ENCODE data around the gene CDK8.

CDK8 gene

DNA sequence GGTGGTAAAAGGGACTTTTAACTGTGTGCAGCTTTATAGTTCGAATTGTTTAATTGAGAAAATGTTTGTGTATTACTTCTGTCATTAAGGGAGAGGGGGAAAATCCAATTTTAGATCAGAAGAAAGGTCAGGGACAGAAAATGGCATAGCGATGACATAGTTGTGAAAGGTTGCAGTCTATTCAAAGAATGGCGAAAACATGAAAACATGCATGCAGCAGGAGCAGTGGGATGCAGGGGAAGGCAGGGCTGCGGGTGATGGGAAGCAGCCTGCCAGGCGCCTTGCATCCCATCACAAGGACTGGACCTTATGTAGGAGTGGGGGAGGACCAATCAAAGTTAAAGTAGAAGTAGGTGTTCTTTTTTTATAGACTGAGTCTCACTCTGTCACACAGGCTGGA, 125.9 kb downstream of the CDK8 start:
- no peak for DNase-seq (ENCODE audit: low read depth in 3 of 3, low spot score in 1 of 3)

DNA sequence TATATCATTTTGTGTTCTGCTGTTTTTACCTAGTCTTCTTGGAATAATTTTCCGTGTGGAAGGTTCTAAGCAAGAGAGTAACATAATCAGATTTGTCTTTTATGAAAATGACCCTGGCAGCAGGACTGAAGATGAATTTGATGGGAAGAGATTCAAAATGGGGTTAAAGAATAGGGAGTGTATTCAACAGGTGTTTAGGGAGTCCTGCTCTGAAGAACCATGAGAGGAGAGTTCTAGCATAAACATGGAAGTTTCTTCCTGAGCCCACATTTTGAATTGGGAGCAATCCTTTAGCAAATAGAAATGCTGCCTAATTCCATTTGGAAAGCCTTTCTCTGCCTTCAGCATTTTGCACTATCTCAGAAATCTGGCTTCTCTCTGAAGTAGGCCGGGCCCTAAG, 127.0 kb downstream of the CDK8 start:
- no peak for DNase-seq (ENCODE audit: low read depth in 3 of 3, low spot score in 1 of 3)

DNA sequence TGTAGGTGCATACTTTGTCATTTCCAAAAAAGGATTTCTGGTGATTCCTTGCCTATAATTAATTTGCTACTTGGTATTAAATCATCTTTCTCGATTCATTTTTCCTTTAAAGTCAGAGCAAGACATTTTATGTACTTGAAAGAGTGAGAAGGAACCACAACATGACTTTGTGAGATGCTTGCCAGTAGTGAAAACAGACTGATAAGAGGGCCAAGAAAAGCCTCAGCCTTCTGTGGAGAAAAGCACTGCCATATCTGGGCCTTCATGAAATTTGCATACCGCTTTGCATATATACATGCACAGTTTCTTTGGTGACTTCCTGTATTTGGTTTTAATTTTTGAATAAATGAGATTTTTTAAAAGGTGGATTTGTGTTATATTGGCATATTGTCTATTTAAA, 128.4 kb downstream of the CDK8 start:
- no peak for DNase-seq (ENCODE audit: low read depth in 3 of 3, low spot score in 1 of 3)

DNA sequence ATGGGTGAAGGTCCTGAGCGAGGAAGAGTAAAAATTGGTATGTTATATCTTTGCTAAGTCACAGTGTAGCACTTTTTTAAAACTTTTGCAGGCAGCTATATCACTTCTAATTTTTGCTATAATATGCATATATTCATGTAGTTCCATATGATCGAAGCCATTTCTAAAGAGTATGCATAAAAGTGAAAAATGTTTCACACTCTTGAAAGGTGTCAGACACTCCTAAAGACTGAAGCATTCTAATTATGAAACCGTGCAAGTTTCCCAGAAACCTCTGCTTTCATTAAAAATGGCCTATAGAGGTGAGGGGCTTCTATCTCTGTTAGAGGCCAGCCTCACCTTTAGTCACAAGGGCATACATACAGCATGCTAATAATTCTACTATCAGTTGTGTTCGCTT, 128.9 kb downstream of the CDK8 start:
- no peak for DNase-seq (ENCODE audit: low read depth in 3 of 3, low spot score in 1 of 3)

DNA sequence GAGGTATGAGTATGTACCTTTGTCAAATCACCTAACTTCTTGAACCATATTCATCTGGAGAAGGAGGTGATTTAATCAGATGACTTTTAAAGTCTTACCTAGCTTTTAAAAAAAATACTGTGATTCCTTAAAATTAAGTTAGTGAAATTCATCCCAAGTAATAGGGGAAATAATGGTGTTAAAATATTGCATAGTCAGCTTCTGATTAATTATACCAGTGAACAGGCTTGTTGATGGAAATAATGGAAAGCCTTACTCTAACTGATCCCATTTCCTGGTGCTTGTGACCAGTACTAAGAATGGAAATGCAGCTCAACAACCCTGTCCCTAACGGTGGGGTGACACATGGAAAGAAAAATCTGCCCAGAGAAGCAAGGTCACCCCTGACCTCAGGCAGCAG, 130.7 kb downstream of the CDK8 start:
- no peak for DNase-seq (ENCODE audit: low read depth in 3 of 3, low spot score in 1 of 3)

DNA sequence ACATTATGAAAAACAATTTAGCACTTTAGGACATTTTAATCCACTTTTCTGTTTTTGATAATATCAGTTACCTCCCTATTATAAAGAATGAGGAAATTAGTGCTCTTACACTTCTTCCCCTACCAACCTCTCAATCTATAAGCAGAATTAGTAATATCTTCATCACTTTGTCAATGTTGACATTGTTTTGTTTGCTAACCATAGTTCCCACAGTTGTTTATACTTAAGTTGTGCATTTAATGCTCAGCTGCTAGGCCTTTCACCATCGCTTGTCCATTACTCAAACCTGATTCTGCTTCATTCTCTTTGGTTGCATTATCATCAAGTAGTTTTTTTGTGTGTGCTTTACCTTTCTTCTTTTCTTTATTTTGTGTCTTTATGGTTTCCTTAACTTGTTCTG, 132.1 kb downstream of the CDK8 start:
- no peak for DNase-seq (ENCODE audit: low read depth in 3 of 3, low spot score in 1 of 3)

DNA sequence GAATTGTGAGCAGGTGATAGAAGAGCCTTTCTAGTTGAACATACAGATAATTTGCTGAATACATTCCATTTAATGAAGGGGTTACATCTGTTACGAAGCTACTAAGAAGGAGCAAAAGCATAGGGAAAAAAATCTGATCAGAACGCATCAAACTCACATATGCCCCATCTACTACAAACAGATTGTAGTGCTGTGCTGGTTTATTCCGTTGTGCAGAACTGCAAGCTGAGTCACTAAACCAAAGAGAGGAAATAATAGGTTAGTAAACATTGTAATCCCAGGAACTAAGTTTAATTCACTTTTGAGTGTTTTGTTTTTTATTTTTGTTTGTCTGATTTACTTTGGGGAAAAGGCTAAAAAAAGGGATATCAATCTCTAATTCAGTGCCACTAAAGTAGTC, 136.3 kb downstream of the CDK8 start:
- DNase-seq (ENCODE audit: low read depth in 3 of 3, low spot score in 1 of 3) = no peak

DNA sequence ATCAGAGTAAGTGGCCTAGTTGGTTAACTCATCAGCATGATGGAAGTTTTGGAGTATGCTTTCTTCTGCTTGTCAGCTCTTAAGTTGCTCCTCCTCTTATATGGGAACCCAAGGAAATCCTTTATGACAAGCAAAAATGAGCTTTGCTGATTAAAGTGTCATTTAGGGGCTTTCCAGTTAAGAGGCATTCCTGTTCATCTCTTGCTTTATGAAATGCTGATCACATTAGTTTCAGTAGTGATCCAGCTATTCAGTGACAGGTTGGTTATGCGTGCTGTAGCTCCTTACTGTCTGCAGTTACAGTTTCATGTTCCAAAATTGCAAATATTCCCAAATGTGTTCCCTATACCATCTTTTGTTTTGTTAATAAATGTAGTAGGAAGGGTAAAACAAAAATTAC, 146.6 kb downstream of the CDK8 start:
- no peak for DNase-seq (ENCODE audit: low read depth in 3 of 3, low spot score in 1 of 3)

DNA sequence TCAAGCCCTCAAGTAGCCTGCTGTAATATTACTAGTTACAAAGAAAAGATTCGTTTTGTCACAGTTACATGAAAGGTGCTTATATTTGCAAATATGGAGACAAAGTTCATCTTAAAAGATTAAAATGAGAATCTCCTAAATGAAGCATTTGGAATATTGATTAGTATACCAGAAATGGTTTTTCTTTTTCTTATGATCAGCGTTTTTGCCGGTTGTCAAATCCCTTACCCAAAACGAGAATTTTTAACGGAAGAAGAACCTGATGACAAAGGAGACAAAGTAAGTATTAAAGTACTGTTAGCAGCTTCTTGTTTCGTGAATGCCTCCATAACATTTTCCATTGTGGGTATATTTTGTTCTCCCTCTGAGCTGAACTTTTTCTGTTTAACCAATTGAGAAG, 147.1 kb downstream of the CDK8 start:
- DNase-seq (ENCODE audit: low read depth in 3 of 3, low spot score in 1 of 3) = no peak

DNA sequence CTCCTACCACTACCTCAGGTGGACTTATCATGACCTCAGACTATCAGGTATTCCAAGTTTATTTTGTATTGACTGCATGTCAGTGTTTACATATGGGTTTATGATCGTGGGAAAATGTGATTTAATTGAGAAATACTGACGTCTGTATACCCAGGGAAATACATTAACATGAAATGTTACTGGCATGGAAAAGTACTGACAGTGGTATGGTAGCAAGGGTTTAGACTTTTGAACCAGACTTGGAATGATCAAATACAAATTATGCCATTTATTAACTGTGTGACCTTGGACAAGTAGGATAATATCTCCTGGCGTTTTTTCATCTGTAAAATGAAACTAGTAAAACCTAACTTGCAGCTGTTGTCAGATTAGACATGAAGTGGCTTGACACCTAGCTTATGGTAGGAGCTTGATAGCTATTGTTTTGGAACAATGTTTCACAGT, 147.7 kb downstream of the CDK8 start:
- DNase-seq (ENCODE audit: low read depth in 3 of 3, low spot score in 1 of 3) = no peak

DNA sequence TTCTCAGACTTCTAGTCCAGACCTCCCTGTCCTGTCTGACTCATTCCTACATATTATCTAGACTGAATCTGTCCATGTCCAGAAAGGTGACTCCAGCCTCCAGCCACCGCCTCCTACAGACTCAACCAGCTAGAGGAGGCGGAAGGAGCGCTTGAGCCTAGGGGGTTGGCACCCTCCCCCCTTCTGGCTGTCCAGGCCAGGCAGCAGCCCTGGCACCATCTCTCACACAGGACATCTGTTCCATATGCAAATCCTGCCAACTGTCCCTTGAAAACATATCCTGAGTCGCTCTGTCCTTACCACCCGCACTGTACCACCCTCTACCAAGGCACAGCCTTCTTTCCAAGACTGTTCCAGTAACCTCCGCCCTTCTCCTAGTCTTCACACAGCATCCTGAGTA, 152.9 kb downstream of the CDK8 start:
- no peak for DNase-seq (ENCODE audit: low read depth in 3 of 3, low spot score in 1 of 3)

DNA sequence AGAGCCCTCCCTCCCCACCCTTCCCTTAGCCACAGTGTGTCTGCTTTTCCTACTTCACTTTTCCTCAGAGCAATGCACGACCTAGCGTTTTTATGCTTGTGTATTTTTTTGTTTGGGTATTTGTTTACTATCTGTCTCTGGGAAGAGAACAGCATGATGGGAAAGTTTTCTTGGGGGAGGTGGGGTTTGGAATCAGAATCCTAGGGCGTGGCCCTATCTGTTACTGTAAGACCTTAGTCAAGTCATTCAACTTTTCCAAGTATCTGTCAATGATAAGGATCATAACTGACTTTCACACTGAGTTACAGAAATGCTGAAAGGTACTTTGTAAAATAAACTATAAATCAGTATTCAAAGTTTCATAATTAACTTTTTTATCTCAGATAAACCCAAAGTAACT, 157.3 kb downstream of the CDK8 start:
- DNase-seq (ENCODE audit: low read depth in 3 of 3, low spot score in 1 of 3) = no peak

DNA sequence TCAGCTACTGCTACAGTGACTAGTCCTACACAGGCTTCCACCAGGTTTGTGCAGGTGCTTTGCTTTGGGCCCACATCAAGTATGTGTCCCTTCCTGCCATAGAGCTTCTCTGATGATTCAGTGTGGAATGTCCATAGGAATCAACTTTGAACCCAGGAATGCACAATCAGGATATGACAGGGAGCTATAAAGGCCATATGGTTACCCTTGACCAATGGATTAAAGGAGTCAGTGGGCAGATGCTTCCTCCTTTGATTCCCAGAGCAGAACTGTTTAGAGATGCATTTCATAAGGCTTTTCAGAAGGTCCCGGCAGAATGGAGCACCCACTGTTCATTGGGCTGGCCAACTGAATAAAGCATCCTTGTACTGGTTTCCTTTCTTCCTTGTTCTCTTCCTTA, 158.3 kb downstream of the CDK8 start:
- no peak for DNase-seq (ENCODE audit: low read depth in 3 of 3, low spot score in 1 of 3)

DNA sequence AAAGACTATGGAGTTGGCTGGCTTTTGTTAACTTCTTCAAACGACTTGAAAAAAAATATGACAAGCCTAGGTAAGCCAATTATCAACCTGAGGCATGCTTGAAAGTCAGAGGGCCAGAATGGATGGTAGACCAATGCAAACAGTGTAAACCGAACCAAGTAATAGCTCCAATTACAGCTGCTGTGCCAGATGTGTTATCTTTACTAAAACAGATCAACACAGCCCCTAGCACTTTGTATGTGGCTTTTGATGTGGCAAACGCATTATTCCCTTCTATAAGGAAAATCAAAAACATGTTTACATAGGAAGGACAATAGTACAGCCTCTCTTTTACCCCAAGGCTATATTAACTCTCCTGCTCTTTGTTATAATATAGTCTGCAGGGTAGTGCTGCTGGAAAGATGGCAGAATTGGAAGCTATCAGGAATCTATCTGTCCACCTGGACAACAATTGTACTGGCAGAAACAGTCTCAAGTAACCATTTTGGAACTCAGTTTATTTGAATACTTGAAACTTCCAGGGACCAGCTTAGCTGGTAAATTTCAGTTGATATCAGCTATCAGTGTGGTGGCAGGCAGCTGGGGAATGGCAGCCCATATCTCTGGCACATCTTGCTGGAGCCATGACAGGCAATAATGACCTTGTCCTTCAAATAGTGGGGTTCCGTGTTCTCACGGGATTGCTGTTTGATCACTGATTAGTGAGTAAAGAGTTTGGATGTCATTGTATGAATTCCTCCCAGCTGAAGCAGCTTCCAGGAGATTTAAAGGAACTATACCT, 159.2 kb downstream of the CDK8 start:
- DNase-seq (ENCODE audit: low read depth in 3 of 3, low spot score in 1 of 3) = no peak

DNA sequence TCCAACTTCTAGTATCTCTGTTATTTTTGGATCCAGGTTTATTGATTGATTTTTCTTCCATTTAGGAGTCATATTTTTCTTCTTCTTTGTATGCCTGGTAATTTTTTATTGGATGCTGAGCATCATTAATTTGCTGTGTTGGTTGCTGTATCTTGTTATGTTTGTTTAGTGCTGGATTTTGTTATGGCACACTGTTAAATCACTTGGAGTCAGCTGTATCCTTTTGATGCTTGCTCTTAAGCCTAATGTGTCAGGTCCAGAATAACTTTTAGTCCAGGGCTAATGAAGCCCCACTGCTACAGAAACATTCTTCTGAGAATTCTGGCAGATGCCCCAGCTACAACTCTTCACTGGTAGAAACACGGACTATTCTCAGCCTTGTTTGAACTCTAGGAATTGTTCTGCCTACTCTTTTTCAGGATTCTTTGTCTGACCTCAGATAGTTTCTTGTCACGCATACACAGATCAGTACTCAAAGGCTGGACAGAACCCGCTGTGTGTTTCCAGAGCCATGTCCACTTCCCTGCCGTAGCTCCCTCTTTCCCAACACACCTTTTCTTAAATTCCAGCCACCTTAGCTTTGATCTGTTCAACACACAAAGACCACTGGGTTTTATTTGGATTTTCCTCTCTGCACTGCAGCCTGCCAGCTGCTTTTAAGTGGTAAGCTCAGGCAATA, 166.5 kb downstream of the CDK8 start:
- no peak for DNase-seq (ENCODE audit: low read depth in 3 of 3, low spot score in 1 of 3)

DNA sequence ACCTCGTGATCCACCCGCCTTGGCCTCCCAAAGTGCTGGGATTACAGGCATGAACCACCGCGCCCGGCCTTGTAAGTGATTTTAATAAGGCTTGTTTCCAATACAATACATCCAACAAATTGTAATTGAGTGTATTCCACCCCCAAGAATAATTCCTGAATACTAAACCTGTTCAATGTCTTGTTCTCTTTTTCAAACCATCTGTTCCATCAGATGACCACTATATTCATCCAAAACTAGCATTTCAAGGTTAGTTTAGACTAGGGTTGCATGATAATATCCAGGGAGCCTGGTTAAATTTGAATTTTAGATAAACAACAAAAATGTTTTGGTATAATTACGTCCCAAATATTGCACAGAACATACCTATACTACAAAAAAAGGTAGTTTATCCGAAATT, 168.1 kb downstream of the CDK8 start:
- DNase-seq (ENCODE audit: low read depth in 3 of 3, low spot score in 1 of 3) = no peak

DNA sequence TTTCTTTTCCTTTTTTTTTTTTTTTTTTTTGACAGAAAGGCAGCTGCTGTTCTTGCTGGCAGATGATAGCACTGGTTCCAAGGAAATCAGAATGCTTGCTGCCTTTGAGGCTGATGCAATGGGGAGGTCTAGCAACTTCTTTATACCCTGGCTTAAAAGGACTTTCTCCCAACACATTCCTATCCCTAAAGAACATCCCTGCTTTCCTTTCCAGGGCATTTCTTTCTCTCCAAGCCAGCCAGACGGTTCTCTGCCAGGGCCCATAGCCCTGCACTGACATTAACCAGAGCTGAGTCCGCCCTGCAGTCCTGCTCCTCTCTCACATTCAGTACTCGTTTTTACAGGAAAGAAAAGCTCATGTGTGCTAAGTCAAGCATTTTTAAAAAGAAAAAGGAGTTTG, 169.7 kb downstream of the CDK8 start:
- DNase-seq (ENCODE audit: low read depth in 3 of 3, low spot score in 1 of 3) = no peak

DNA sequence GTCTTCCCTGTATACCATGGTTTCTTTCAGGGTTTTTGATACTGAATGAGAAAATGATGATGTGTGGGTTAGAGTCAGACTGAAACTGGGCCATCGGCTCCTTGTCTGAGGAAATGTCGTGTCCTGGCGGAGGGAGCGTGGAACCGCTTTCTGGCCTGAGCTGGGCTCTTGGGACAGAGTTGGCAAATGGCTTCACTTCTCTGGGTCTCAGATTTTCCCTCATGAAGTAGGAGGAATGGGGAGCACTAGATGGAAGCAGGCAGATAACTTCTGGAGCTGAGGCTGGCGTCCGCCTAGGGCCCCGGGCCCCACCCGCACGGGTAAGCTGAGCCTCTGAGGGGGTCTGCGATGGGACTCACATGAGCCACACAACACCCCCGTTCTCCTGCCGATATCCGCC, 170.3 kb downstream of the CDK8 start:
- no peak for DNase-seq (ENCODE audit: low read depth in 3 of 3, low spot score in 1 of 3)

DNA sequence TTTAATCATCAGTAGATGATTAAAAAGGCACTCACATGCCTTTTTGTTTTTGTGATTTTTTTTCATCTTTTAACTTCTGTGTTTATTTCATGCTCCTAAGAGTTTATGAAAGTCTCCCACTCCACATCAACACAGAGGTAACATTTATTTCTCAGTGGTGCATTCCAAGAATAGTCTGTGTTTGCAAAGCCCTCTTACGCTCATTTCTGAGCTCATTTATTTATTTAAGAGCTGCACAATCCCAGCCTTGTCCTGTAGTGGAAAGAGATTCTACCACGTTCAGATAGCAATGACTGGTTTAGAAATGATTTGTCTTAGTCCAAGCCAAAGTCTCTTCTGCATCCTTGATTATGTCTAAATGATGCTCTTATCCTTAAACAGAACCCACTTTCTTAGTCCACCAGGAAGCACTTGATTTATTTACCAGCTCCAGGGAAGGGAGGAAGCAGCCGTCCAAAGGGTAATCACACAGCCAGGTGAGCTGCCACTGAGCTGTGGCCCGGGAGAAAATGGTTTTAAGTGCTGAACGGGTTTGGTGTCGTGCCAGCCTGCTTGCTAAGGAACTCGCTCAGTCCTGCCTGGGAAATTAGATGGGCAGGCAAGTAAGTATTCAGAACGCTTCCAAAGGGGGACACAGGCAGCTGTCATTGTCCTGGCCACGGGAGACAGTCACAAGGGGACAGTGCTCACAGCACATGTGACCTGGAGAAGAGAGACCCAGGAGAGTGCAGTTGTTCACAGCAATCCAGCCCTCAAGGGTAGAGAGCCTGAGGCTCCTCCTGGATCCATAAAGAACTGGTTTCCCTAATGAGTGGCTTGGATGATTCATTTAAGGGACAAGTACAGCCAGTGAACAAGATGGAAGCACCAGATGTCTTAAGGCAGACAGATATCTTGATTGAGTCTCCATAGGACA, 171.8 kb downstream of the CDK8 start:
- DNase-seq (ENCODE audit: low read depth in 3 of 3, low spot score in 1 of 3) = no peak

DNA sequence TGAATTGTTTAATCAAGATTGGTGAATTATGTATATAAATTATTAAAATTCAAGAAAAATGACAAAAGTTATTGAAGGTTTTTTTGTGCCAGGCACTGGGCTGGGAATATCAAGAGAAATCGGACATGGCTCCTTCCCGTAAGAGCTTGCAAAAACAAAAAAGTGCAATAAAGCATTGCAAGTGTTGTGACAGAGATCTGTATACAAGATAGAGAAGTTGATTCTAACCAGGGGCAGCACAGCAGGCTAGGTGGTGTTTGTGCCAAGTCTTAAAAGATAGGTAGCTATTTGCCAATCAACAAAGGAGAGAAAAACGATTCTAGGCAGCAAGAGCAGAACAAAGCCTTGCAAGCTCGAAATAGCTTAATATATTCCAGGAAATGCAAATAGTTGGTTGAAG, 179.8 kb downstream of the CDK8 start:
- DNase-seq (ENCODE audit: low read depth in 3 of 3, low spot score in 1 of 3) = no peak

DNA sequence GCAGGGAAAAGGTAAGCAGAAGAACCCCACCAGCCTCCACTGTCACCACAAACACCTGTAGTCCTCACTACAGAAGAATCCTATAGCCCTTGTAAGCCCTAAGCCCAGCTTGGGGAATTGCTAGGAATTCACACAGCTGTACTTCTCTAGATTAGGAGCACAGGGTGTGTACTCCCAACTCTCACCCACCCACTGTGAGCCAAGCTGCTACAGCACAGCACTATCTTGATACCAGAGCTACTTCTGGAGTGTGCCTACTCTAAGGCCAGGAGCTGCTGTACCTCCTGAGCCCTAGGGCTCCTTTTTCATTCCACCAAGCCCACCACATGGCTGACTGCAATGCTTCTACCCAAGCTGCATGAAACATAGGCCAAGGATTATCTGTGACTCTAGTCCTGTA, 181.2 kb downstream of the CDK8 start:
- no peak for DNase-seq (ENCODE audit: low read depth in 3 of 3, low spot score in 1 of 3)

DNA sequence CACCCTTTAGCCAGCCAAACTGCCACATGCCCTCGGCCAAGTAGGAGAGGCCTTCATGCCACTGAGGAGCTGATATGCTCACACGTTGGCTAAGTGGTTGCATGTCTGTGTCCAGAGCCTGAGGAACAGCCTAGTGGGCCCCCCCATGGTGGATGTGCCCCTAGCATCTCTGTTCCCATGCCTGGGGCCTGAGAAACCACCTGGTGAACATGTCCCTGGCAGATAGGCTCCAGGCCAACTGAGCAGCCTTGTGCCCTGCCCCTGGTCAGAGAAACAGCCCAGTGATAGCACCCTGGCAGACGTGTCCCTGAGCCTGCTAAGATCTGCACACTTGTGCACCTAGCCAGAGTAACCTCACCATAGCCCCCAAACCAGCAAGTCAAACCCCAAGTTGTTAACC, 181.7 kb downstream of the CDK8 start:
- no peak for DNase-seq (ENCODE audit: low read depth in 3 of 3, low spot score in 1 of 3)
